NCI-H2081 (cell line): Measurements from ENCODE around the gene ELFN1.

ENCODE experiments used
- DNase-seq, 2 experiments: peaks; one replicate each; lab custom pipeline; 2025; lab: John Stamatoyannopoulos, UW

Gene ELFN1

GRCh38 chr7:1663857-1664651 is 6.0 kb upstream of the ELFN1 start:
- no peak for DNase-seq

DNA sequence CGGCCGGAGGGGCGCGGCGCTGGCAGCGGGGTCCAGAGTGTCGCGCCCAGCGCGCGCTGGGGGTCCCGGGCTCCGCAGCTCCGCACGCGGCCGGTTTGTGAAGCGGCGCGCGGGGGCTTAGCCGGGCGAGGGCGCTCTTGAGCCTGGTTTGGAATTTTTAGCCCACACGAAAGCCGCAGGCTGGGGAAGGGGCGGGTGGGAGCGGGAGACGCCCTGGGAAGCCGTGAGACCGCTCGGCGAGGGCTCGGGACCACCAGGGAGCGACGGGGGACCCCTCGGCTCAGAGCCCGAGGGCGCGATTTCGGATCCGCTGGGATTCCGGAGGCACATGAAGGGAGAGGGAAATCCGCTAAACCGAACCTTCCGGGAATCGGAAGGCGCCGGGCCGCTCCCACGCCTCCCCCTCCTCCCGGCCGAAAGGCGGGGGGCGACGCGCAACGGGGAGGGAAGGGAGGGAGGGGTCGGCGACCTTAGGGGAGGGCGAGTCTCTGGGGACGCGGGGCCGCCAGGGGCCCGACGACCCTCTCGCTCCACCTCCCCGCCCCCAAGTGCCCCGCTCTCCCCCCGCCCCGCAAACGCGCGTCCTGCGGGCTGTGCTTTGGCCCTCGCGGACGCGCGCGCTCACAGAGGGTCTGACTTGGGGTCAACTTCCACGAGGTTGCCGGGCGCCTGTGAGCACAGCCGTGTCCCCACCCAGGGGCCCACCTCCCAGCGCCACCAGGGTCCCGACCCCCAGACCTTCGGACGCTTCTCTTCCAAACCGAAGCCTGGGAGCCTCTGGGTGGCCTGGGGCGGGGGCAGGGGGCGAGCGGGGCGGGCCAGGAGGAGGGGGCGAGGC is 5.1 kb upstream of the ELFN1 start:
- DNase-seq, result peak; percentile 28 to 45

- DNase-seq, result peak in 1 of 2 experiments; percentile 14
Observed at GRCh38 chr7:1665549-1666316, 4.3 kb upstream of the ELFN1 start.

DNA sequence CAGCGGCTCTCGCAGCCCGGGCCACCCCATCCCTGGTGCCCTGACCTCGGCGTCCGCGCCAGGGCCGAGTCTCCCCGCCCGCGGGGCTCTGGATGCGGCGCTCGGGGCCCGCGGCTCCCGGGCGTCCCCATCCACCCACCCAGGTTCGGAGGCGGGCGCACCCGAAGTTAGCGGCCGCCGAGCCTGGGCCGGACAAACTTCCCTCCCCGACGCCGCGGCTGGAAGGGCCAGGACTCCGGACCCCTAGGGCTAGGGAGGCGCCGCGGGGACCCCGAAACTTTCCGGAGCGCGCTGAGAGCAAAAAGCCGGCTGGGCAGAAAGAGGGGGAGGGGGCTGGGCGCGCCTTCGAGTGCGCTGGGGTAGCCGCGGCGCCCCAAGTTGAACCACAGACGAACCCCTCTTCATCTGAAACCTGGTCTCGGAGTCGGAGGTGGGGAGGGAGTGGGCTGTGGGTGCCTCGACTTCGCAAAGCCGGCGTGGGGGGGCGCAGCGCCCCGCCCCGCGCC is 3.7 kb upstream of the ELFN1 start:
- no peak for DNase-seq

- DNase-seq, result no peak
Observed at GRCh38 chr7:1666823-1667565, 3.1 kb upstream of the ELFN1 start.

- no peak for DNase-seq
Observed at GRCh38 chr7:1667566-1668395, 2.3 kb upstream of the ELFN1 start.

- DNase-seq, result no peak
Observed at GRCh38 chr7:1668396-1669063, 1.5 kb upstream of the ELFN1 start.

DNA sequence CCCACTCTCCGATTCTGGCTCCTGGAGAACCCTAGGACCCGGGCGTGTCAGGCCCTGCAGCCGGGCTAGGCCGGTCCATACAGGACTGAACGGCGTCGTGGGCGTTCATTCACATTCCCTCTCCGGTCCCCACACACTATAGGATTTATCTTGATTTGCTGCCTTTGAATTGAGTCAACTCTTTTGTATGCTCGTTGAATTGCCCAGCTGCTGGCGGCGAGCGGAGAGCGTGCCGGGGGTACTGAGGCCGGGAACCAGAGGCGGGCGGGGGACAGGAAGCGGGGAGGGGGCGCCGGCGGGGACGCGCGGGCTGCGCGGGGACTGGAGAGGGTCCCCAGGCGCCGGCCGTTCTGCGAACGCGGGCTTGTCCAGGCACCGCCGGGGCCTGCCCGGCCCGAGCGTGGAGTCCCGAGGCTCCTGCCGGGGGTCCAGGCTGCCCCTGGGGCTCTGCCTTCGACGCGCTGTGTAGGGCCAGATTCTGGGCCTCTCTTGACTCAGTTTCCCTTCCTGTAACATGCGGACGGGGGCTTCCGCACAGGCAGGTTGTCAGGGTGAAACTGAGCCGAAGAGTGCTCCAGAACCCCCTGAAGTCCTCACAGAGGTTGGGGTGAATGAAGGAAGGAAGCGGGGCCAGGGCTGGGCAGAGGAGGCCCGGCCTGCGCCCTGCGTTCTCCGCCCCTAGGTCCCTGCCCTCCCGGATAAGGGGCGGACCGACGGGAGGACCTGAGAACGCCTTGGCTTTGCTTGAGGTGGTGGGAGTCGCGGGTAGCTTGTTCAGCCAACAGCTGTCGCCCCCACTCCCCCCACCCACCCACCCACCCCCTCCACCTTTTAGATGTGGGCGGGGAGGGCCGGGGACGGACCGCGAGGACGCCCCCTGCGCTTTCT is 769 bp upstream of the ELFN1 start:
- no peak for DNase-seq

DNA sequence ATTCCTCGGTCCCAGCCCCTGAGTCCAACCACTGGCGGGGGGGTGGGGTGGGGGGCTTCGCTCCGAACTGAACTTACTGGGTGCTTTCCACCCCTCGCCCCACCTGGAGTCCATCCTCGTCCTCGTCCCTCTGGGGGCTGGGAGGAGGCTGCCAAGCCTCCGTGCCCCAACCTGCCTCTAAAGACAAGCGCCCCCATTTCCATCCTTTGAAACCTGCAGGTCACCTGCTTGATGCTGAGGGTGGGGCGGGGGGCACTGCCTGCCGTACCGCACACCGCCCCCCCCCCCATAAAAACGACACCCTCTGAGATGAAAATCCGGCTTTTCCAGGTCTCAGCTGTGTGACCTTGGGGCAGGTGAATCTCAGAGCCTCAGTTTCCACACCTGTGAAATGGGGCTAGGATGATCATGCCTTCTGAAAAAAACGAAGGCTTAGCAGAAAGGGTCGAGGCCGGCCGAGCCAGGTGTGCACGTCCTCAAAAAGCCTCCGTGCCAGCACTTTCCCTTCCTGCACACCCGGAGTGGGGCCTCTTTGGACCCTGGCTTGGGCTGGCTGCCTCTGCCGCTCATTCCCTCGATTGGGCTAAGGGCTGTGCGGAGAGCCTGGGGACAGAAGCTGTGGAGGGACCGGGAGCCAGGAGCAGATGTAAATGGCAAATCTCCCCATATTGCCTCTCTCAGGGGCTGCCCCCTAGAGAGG is 967 bp downstream of the ELFN1 start:
- no peak for DNase-seq

GRCh38 chr7:1671594-1672451 is 1.7 kb downstream of the ELFN1 start:
- no peak for DNase-seq

- DNase-seq, result no peak
Observed at GRCh38 chr7:1672851-1673486, 2.9 kb downstream of the ELFN1 start.

DNA sequence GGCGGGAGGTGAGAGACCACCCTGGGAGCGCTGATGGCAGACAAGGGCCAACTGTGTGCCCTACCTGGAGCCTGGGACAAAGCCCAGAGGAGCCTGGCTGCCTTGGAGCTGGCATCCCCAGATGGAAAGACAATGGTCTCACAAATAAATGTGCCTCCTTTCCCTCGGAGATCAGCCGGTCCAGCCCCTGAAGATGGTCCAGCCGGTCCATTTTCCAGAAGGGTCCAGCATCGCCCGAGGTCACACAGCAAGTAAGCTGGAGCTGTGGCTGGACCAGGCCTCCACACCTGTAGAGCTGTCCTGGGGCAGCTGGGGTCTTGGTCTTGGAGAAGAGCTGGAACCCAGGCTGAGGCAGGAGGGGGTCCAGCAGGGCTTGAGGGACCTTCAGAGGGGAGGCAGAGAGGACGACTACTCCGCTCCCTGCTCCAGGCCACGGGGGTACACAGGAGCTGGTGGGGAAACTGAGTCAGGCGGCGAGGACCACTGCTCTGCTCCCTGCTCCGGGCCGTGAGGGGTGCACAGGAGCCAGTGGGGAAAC is 3.6 kb downstream of the ELFN1 start:
- DNase-seq, result no peak

DNA sequence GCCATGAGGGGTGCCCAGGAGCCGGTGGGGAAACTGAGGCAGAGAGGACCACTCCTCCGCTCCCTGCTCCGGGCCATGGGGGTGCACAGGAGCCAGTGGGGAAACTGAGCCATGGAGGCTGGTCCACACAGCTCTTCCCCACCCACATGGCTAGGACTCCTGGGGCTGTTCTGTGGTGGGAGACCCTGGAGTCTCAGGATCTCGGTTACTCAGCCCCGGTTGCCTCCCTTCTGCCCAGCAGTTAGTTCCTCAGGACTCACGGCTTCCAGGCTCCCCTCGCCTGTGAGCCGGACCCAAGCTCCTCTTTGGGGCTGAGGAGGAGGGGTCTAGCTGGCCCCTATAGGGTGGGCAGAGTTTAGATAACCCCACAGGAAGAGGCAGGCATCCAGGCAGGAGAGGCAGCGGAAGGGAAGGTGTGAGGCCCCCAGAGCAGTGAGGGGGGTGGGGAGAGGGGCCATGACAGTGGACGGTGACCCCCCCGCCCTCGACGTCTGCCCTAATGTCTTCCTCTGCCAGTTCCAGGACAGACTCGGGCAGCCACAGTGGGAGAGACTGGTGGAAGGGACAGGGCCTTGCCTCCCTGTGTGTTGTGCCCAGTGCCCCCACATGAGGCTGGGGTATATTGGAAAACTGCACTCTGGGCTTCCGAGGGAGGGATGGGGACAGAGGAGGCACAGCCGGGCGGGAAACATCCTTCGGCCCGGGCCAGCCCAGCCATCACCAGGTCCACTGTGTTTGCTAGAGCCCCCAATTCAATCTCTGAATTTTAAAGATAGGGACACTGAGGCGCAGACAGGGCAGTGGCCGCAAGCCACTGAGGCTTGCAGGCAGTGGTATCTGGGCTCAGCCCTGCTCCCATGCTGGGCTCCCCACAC is 4.3 kb downstream of the ELFN1 start:
- no peak for DNase-seq

DNA sequence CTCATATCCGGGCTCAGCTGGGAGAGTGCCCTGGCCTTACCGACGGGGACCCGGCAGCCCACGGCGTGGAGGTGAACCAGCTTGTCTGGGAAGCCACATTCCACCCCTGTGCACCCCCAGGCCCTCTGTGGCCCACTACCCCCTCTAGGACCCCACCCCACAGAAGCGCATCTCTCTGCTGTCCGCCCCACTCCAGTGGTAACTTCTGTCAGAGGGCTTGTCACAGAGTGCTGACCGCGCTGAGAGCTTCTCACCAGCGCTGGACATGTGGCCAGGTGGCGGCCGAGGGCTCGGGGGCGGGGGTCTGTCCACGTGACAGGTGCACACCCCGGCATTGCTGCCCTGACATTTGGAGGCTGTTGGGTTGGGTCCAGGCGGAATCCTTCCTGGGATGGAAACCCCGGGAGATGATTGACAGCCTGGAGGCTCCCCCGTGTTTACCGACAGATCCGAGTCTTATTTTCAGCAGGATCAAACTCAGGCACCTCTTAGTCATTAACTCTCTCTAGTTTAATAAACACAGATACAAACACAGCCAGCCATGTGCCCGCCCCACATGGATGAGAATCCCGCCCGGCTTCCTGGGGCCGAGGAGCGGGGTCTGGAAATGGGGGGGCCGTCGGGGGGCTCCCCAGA is 5.1 kb downstream of the ELFN1 start:
- no peak for DNase-seq
